ENCODE data around the gene SERPINA12.

The SERPINA12 gene

DNA sequence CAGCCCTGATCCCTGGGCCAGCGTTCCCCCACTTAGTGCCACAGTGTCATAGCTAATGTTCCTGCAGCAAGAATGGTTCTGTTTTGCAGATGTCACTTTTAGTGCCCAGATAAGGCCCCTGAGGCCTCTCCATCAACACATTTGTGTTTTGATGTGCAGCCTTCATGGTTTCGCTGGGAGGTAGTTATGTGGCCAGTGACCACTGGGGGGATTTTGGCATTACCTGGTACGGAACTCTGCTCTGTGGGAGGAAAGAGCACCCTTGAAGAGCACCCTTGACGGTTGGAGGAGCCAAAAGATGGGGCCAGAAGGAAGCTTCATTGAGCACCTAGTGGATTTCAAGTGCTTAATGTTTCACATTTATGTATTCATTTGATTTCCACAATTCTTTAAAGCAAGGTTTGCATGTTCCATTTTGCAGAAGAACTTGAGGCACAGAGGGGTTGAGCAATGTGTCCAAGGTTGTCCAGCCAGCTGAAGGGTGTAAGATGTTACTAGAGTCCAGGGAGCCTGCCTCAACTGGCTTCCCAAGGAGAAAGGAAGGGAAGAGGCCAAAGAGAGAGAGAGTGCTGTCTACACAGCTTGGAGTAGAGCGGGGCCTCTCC is 69.7 kb downstream of the SERPINA12 start:
- no peak for DNase-seq (ENCODE audit: low read depth, low spot score)

Data from activated CD4-positive, CD25-positive, alpha-beta regulatory T cell treated with anti-CD3 and anti-CD28 coated beads, Interleukin-2, amount 50 U/mL, for 16 hours (primary cell).